WI38 (cell line): ENCODE measurements around the gene TOX2.

Experiments
- H3K4me3 ChIP-seq: 2 replicates; pipeline ENCODE4 v1.5.1; 2011; ENCODE audit warnings: low read depth, mild to moderate bottlenecking, control low read depth, low read length
- TF ChIP-seq, protein P1 (sequence below): IDR thresholded peaks from 2 replicates; pipeline ENCODE4 v1.5.1; 2012; ENCODE audit warnings: low read depth, mild to moderate bottlenecking, control low read depth, low read length

TOX2 gene

DNA sequence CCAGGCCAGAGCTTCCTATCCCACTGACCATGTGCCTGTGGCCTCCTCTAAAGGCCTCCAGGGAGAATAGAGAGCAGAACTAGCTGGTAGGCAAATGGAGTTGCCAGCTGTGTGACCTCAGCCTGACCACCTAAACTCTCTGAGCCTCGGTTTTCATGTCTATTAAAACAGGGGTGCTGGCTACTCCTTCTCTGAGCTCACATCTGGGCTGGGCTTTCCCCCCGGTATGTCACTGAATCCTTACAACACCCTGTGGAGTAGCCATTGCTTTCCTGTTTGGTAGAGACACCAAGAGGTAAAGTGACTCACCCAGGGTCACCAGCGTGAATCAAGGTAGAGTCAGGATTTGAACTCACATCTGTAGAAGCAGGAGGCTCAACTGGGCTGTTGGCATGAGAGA is 140.2 kb downstream of the TOX2 start:
- H3K4me3 ChIP-seq = no peak overlapping the region
- TF ChIP-seq, protein P1, sequence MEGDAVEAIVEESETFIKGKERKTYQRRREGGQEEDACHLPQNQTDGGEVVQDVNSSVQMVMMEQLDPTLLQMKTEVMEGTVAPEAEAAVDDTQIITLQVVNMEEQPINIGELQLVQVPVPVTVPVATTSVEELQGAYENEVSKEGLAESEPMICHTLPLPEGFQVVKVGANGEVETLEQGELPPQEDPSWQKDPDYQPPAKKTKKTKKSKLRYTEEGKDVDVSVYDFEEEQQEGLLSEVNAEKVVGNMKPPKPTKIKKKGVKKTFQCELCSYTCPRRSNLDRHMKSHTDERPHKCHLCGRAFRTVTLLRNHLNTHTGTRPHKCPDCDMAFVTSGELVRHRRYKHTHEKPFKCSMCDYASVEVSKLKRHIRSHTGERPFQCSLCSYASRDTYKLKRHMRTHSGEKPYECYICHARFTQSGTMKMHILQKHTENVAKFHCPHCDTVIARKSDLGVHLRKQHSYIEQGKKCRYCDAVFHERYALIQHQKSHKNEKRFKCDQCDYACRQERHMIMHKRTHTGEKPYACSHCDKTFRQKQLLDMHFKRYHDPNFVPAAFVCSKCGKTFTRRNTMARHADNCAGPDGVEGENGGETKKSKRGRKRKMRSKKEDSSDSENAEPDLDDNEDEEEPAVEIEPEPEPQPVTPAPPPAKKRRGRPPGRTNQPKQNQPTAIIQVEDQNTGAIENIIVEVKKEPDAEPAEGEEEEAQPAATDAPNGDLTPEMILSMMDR = no peak

DNA sequence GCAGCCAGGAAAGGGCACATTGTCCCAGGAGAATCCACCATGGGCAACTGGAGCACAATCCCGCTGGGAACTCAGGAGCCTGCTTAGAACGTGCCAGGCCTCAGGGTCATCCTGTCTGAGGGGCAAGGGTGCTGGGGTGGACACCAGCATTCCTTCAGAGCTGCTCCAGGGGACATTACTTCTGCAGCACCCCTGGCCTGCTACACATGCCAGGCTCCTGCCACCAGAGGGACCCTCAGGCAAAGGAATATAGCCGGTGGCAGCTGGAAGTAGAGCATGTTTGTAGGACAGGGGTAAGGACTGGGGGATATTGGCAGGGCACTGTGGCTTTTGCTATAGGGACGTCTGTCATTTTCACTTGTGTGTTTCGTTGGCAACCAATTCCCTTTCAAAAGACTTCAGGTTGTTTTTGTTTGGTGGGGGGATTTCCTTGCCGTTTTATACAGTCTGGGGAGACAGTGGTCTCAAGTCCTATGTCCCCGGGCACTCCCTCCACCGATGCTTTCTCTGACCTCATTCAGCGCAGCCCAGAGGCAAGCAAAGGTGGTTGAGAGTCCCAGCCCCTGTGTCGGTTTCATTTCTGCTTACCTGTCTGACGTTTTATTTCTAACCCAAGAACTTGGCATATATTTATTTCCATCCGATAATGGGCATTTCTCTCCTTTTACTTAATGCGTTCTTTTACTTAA is 141.5 kb downstream of the TOX2 start:
- TF ChIP-seq, protein P1 = peak; percentile 31; the same call in 1 of the 2 replicates
- H3K4me3 ChIP-seq = no peak overlapping the region

DNA sequence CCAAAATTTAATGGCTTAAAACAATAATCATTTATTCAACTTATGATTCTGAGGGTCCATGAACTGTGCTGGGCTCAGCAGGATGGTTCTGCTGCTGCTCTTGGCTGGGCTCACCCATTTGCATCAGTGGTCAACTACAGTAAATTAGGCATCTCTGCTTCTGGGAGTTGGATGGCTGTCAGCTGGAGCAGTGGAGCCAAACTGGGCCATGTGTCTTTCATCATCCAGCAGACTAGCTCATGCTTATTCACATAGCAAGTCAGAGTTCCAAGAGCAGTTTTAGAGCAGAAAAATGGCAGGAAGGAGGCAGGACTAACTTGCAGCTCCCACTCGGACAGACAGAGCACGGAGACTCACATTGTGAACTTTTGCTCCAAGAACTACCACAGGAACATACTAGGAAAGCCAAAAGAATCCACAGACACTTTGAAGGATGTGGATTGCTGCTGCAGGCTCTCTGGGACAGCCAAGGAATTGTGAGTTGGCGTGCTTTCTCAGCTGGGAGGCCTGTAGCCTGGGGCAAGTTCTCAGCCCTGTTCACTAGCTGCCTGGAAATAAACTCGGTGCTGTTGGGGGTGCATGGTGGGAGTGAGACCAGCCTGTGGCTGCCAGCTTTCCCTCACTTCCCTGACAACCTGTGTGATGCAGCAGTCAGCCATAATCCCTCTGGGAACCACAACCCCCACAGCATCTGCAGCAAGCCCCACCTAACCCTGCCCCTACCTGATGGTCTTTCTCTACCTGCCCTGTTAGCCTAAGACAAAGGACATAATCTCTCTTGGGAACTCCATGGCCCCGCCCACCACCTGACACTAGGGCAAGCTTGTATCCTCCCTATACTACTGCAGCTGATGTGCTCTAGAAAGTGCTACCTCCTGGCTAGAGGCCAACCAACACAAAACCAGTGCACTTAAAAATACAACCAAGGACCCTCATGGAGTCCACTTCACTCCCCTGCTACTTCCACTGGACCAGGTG is 143.3 kb downstream of the TOX2 start:
- TF ChIP-seq, protein P1 = no peak

DNA sequence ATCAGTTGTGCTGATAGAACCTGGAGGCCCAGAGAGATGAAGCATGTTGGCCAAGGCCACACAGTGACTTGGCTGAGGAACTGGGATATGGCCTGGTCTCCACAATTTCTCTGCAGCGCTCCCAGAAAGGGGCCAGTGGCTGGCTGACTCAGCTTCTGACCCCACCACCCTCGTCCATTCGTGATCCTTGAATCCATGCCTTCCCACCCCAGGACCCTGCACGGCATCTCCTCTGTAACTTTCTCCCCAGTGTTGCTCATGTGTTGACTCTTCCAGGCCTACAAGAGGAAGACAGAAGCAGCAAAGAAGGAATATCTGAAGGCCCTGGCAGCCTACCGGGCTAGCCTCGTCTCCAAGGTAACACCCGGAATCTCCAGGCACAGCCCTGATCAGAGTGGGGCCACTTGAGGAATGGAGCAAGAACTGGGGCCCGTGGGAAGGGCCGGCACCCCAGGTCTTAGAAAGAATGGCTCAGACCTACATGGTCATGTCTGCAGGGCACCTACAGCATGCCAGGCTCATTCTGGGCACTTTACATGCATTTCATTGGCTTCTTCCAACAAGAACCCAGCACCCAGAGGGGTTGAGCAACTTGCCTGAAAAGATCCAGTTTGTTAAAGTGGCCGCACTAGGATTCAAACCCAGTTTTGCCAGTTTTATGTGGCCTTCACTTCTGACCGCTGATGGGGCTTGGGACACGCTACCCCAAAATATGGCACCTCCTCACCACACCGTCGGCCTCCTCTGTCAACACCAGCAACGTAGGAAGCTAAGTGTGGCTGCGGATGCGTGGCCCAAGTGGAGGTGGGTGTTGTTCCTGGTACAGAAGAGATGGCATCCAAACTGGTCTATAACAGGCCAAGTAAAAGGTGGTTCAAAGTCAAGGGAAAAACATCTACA is 150.1 kb downstream of the TOX2 start:
- TF ChIP-seq, protein P1 = no peak

More for the DNA sequence above, 143.3 kb downstream of the TOX2 start:
- no peak overlapping the region for H3K4me3 ChIP-seq

DNA sequence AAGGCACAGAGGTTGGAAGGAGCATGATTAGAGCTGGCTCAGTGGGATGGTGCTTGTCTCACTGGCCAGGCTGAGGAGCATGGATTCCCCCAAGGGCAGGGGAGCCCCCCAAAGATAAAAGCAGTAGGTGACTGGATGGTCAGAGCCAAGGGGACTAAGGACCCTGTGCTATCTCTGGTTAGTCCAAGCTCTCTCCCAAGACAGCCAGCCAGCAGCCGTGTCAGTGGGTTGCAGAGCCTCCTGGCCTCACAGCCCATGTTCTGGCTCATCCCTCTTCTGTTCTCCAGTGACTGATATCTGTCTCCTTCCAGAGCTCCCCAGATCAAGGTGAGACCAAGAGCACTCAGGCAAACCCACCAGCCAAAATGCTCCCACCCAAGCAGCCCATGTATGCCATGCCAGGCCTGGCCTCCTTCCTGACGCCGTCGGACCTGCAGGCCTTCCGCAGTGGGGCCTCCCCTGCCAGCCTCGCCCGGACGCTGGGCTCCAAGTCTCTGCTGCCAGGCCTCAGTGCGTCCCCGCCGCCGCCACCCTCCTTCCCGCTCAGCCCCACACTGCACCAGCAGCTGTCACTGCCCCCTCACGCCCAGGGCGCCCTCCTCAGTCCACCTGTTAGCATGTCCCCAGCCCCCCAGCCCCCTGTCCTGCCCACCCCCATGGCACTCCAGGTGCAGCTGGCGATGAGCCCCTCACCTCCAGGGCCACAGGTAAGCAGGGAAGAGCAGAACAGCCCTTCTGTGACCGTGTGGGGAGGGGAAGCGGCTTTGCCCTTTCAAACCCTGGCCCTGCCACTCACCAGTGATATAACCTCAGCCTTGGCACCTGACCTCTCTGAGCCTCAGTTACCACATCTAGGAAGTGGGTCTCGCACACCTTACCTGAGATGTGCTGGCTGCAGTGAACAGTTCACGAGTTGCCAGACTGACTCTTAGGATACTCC is 151.0 kb downstream of the TOX2 start:
- TF ChIP-seq, protein P1 = no peak

More for the DNA sequence above, 150.1 kb downstream of the TOX2 start:
- no peak overlapping the region for H3K4me3 ChIP-seq

More for the DNA sequence above, 151.0 kb downstream of the TOX2 start:
- H3K4me3 ChIP-seq = no peak overlapping the region
